Midbrain (tissue), 1 donor: Measurements from ENCODE around the gene SLC41A3.
A peak's percentile ranks its signal among the peaks of the same experiment; 100 is the strongest.
"Not testable (repeated sequence)": the region's sequence is repeated elsewhere in the genome, so short reads cannot be mapped to it uniquely, and the experiment has no call there.

Experiments
- DNase-seq: peaks from one replicate; lab custom pipeline; 2025; lab: John Stamatoyannopoulos, UW

SLC41A3 gene

DNA sequence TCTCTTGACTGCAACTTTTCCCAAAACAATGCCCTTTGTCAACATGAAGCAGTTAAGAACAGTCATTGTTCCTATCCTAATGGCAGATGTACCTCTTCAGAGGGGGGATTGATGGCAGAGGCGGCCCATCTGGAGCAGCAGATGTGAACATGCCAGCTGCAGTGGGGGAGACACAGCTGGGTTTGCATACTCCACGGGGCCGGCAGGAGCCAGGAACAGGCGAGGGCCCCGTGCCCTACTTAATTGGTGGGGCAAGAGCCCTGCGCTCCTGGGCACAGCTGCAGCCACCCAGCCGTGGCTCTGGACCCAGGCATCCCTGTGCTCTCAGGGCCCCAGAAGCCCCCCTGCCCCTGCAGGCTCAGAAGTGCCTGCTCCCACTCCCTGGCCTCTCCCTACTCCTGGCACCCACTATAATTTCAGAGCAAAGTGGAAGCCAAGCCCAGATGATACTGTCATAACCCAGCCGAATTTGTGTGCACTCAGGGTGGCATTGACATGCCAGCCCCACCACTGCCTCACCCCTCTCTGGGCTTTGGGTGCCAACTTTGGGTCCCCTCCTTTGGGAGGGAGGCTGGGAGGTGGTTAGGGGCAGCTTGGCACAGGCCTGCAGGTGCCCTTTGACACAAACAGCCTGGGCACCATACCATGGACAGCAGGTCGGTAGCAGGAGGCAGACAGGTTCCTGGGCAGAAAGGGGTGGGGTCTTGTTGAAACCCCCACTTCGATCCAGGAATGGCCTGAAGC lies 80.3 kb downstream of the SLC41A3 start:
- no peak for DNase-seq

DNA sequence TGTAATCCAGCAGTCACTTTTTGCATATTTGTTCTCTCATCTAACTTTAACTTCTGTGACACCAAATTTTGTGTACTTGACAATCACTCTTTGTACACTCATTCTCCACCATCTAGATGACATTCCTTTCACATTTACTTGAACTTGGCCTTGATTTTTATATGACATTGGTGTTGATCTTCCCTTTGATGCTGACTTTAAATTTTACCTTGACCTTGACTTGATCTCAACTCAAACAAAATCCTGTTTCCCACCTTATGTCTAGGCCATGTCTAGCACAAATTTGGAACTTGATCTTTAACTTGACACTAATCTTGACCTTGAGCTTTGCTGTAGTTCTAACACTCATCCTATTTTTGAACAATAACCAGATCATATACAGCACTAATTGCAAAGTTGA lies 81.7 kb downstream of the SLC41A3 start:
- DNase-seq = no peak

DNA sequence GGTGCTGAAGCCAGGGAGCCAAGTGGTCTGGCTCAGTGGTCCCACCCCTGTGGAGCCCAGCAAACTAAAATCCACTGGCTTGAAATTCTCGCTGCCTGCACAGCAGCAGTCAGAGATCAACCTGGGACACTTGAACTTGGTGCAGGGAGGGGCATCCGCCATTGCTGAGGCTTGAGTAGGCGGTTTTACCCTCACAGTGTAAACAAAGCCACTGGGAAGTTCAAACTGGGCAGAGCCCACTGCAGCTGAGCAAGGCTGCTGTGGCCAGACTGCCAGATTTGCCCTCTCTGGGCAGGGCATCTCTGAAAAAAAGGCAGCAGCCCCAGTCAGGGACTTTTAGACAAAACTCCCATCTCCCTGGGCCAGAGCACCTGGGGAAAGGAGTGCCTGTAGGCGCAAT lies 87.2 kb downstream of the SLC41A3 start:
- DNase-seq = not testable (repeated sequence)

DNA sequence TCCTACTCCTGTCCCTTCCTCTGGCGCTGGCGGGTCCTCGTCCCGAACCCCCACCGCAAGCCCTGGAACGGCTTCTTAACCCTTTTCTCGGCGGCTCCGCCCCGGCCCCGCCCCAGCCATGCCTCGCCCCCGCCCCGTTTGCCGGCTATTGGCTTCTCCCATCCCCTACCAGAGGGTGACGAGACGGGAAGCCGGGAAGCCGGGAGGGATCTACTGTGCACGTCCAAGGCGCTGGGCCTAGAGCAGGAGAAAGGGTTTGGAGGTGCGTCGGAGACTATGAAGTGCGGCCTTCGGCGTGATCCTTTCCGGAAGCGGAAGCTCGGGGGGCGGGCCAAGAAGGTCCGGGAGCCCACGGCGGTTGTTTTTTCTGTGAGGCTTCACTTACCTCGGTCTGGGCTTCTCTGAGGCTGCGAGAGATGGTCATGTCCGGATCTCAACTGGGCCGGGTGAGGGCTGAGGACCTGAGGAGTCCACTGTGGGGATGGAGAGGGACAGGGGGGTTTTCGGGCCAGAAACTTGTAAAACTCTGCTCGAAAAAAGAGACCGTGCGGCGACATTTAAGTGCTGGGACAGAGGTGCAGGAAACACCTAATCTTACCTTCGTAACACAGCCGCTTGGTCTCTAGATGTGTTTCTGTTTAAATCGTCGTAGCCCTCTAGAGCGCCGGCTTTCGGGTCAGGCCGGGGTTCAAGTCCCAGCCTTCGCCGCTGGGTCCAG lies 93.5 kb downstream of the SLC41A3 start:
- peak; percentile 86 for DNase-seq

DNA sequence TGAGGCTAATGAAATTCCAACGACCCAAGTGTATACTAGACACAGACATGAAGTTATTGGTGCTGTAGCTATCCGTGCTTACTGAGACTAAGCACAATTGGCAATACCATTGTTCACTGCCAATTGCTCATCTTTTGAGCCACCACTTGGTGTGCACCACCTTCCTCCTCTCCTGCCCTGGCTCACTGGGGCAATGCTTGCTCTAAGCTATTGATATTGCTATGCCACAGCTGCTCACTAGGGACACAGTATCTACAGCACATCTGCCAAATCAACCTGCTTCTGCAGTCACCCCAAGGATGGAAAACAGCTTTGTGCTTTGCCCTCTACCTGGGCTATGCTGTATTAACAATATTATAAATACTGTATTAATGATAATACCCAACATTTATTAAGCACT lies 99.0 kb downstream of the SLC41A3 start:
- DNase-seq = not testable (repeated sequence)

DNA sequence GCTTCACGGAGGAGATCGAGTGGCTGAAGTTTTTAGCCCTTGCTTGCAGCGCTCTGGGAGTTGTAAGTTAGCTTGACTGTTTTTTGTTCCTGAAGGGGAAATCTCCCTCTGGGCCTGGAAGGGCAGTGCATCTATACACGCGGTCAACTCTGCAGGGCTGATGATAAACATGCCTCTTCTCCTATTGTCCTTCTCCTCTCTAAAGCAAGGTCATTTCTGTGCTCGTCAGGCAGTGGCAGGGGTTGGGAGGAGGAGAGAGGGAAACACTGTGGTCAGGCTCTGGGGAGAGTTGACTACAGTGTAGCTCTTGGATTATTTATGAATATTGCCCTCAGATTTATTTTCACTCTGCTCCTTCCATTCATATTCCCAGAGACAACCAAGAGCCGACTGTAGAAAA lies 106.8 kb downstream of the SLC41A3 start:
- DNase-seq = not testable (repeated sequence)

DNA sequence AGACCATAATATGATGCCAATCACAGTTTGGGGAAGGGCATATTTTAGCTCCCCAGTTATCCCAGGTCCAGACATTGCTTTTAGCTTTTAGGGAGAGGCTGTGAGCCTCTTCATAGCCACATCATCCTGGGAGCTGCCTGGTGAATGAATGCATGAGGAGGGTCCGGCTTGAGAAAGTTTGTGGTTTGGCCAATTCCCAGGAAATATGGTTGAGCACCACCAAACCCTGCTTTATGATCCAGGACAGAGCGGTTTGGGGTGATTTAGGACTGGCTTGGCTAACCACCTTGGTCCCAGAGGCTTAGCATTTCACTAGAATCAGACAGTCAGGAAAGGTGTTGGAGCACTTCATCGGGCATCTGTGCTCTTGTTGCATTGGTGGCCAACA lies 107.9 kb downstream of the SLC41A3 start:
- not testable (repeated sequence) for DNase-seq

DNA sequence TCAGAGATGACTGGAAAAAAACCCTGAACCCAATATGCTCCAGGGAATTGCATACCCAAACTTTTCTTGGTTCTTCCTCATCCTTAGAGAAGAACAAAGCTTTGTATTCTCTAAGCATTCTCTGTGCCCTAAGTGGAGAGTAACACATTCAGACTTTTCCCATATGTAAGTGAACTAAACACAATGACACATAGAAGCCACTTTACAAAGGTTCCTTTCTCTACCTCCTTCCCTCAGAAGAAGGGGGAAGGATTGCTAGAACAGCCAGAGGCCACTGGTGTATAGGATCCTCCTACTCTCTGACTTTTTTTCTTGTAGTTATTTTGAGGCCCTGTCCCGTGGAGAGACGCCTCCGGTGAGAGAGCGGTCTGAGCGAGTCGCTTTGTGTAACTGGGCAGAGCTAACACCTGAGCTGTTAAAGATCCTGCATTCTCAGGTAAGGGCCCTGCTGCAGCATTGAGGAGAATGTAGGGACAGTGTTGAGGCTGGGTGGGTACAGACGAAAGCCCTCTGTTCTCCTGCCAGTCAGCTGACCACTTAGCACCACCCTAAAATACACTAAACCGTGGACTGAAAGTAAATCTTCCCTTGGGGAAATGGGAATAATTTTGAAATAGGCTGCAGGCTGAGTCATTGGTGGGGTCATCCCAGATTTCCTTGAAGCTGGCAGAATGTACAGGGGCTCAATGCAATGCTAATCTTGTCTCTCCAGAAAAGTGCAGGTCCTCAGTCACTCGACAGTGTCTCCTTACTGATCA lies 108.5 kb downstream of the SLC41A3 start:
- DNase-seq = not testable (repeated sequence)

DNA sequence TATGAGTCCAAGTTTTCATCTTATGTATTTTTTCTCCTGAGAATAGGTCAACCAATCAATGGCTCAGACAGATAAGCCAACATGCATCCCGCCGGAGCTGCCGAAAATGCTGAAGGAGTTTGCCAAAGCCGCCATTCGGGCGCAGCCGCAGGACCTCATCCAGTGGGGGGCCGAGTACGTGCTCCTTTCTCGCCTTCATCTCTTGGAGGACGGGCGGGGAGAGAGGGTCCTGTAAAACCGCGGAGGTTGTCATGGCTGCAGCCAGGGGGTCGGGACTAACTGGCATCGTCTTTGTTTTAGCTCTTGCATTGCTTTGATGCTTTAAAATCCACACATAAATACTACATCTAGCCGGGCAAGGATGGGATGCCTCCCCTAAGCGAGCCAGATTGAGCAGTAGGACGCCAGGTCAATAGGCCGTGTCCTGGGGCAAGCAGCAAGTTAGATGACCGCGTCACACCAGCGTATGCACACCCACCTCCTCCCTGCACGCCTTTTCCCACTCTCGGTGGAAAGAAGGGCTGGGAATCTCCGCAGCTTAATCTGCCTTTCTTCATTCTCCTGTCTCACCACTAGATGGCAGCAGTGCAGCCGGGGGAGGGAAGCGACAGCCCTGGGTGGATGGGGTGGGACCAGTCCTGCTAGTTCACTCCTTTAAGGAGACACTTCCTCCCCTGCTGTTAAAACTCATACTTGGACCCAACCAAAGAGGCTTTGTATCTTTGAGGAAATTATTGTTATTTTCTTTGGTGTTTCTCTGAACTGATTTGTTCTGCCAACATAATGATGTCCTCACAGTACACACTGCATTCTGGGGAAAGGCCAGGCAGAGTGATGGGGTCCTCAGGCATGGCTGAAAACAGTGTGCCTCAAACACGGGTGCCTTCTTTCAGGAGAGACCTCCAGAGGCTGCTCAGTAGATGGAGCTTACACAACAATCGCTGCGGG lies 111.7 kb downstream of the SLC41A3 start:
- peak; percentile 50 for DNase-seq

DNA sequence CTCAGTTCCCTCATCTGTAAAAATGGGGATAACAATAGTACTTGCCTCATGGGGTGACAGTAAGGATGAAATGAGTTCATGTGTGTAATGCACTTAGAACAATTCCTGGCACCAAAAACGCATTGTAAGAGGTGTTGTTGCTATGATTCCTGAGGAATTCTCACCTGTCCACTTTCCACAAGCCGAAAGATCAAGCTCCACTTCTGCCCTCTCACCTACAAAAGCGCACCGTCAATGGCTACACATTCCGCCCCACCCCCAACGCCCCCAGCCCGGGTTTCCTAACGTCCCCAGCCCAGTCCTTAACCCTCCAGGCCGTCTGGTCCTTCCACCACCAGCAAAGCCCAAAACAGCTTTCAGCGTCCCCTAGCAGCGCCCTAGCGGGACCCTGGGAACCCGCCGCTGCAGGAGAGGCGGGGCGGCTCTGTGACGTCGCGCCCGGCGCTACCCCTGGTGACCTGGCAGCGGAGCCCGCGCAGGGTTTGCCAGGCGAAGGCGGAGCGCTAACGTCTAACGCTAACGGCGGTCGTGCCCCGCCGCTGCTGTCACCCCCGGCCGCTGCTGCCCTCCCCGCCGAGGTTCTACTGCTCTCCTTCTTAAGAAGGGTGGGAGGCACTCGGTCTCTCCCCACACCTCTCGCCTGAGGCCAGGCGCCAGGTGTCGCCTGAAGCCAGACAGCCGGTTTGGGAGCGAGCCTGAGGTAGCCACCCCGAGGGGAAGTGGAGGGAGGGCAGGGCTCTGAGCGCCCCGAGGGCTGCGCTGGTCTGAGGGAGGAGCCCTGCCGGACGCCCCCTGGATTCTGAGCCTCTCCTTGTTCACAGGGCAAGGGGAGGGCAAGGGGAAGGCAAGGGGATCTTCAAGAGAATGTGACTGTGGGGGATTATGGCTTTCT lies 115.0 kb downstream of the SLC41A3 start, which contains the start of gene ROPN1B:
TSS of gene ROPN1B (plus strand) at position 478 of the 892 bp plus-strand sequence. CDS start 2,877 bp downstream, outside the sequence.
- DNase-seq = not testable (repeated sequence)

DNA sequence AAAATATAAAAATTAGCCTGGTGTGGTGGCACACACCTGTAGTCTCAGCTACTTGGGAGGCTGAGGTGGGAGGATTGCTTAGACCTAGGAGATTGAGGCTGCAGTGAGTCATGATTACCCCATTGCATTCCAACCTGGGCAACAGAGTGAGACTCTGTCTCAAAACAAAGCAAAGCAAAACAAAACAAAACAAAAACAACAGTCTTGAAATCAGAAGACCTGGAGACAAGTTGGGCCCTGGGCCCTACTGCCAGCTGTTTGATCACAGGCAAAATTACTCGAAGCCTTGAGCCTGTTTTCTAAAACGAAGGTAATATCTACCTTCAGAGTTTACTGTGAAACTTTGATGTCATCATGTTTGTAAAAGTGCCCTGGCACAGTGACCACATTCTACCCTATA lies 115.8 kb downstream of the SLC41A3 start:
- DNase-seq = not testable (repeated sequence)

DNA sequence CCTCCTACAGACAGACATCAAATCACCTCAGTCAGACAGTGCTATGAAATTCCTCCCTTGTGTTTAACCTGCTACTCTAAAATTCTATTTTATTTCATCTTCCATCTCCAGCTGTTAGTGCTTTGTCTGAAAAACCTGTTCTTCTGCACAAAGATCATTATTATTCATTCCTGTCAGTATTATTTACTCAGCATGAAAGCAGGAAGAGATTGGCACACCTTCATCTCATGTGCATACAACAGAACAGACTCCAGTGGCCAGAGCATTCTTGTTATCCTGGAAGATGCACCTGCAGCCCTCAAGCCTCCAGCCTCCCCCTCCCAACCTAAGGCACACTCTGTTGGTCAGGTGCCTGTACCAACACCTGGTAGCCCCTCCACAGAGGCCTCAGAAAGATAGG lies 116.8 kb downstream of the SLC41A3 start:
- DNase-seq = no peak

DNA sequence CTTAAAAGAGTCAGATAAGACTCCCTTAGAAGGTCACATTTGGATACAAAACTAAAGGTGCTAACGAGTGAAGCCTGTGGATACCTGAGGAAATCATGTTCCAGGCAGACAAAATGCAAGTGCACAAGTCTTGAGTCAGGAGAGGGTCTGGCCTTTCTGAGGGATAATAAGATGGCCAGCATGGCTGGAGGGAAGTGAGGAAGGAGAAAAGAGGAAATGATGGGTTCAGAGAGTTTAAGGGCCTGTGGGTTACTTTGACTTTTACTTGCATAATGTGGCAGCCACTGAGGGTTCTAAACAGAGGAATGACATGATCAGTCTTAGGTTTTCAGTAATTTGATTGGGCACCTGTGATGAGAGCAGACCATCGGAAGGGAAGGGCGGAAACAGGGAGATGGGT lies 118.4 kb downstream of the SLC41A3 start:
- DNase-seq = no peak

DNA sequence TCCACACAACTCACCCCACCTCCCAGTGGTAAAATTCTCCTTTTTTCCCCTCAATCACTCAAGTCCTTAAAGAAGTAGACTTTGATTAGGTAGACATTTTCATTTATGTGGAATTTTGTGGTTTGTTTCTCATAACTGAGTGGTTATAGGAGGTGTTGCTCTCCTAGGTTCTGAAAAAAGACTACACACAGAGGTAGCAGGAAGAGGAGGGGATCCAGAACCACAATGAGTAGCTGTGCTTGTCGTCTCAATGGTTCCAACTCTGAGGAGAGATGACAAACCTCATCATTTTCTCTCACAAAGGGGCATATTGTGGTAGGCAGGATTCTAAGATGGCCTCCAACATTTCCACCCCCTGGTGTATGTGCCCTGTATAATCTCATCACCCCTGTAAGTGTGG lies 120.1 kb downstream of the SLC41A3 start:
- DNase-seq = not testable (repeated sequence)

DNA sequence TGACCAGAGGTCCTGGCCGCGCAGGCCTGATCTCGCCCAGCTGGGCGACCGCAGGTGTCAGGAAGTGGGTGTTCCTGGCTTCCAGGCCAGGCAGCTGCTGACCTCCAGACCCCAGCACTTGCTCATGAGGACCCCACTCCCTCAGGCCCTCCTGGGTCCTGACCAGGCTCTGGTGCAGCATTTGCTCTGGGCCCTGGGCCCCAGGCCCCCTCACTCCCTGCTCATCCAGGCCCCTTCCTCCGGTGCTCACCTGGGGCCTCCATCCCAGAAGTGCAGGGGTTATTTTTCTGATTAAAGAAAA lies 122.7 kb downstream of the SLC41A3 start:
- DNase-seq = no peak

DNA sequence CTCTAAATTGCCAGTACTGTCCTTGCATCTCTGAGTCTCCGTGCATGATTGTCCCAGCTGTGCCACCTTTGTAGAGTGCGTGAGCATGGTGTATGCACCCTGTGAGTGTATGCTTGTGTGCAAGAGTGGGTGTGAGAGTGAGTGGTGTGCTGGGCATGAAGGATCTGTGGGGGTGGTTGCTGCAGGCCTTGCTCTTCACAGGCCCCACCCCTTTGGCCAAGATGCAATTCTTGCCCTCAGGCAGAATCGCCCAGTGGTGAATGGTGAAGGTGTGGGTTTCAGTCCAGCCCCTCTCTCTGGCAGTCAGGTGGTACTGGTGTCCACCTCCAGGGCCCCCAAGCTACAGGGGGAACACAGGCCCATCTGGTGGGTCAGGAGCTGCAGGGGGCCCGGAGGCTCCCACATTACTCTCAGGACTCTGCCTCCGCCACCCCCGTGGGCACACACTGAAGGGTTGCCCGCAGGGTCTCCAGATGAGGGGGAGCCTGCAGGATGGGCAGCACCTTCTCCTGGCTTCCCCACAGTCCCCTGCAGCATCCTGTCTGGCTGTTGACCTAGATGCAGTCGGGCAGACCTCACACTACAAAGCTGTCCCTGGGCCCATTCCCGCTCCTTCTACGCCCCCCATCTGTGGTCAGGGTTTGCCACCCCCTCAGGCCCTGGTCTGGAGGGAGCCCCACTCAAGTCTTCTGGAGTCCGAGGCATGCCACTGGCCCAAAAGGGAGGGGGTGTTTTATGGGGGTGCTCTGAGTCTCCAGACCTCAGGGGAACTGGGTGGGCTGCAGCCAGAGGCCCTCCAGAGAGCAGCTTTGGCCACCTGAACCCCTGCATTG lies 123.3 kb downstream of the SLC41A3 start:
- no peak for DNase-seq

DNA sequence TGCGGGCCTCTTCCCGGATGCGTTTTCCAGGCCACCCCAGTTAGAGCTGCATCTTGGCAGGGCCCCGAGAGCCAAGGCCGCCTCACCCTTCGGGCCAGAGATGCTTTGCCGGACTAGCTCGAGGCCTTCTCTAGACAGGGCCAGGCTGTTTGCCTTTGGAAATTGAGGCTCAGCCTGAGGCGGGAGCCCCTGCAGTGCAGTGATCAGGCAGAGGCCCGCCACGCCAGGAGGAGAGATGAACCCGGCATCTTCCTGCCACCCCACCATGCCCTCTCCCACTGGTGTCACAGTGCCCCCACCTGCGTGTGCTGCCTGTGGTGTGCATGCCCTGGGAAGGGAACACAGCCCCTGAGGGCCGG lies 123.9 kb downstream of the SLC41A3 start:
- DNase-seq = no peak

DNA sequence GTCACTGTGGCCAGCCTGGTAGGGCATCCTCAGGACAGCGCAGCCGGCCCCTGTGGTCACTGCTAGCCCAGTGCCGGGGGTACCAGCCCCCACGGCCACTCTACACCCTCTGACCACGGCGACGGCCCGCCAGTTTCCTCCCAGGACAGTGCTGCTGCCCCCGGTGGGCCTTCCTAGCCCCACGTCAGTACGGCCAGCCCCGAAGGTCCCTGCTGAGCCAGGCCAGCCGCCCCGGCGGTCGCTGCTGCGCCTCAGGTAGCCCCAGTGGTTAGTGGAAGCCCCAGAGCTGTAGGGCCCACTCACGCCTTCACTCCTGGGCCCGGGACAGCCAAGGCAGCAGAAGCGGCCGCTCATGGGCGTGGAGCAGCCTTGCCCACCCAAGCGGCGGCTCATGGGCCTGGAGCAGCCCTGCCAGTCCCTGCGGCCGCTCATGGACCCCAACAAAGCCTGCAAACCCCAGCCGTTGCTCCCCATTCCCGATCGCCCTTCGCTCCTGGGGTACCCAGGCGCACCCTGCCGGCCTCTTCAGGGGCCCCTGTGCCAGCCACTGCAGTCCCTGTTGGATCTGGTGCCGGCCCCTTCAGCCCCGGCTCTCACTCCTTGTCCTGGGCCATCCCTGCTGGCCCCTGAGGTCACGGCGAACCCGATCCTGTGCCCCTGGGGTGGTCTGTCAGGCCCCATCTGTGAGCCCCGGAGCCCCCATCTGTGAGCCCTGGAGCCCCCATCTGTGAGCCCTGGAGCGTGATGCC lies 124.4 kb downstream of the SLC41A3 start:
- no peak for DNase-seq
